ENCODE measurements around the gene SRA1.

GRCh38 chr5:140595538-140596300, 38.4 kb upstream of the SRA1 start:
- TF ChIP-seq CTCF (IDR thresholded peaks at IDR 0.05; ENCODE audit: low read depth, low read length, missing input control) = no peak
- TF ChIP-seq RXRA (IDR thresholded peaks at IDR 0.05) = peak; percentile 83 to 91
